Kasumi-1 (cell line): Measurements from ENCODE around the gene INPP5E.
"Not testable (repeated sequence)": the region's sequence is repeated elsewhere in the genome, so short reads cannot be mapped to it uniquely, and the experiment has no call there.

ENCODE experiments used
- DNase-seq, 2 experiments: peaks; one replicate each; lab custom pipeline; 2025; lab: John Stamatoyannopoulos, UW

The INPP5E gene

DNA sequence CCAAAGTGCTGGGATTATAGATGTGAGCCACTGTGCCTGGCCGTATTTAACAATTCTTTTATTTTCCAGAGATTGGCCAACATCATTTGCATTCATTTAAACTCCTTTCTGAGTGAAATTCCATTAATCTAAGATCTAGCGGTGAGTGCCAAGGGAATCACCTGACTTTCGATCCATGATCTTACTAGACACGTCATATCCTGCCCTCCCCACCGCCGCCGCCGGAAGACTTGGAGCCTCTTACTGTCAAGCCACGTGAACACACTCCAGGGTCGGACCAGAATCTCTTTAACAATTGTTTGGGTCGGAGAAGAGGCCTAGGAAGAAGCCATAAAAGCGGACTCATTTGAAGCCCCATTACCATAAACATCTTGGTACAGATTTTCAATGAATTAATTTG lies 12.9 kb downstream of the INPP5E start:
- DNase-seq = no peak

DNA sequence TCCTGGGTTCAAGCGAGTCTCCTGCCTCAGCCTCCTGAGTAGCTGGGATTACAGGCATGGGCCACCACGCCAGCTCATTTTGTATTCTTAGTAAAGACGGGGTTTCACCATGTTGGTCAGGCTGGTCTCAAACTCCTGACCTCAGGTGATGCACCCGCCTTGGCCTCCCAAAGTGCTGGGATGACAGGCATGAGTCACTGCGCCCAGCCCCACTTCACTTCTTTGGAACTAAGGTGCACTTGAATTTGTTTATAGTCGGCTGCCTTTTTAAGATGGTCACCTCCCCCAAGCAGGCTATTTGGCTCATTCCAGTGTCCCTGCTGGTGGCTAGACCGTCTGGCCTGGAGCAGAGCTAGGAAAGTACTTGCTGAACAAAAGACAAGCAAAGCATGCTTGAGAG lies 14.3 kb downstream of the INPP5E start:
- DNase-seq = not testable (repeated sequence)

DNA sequence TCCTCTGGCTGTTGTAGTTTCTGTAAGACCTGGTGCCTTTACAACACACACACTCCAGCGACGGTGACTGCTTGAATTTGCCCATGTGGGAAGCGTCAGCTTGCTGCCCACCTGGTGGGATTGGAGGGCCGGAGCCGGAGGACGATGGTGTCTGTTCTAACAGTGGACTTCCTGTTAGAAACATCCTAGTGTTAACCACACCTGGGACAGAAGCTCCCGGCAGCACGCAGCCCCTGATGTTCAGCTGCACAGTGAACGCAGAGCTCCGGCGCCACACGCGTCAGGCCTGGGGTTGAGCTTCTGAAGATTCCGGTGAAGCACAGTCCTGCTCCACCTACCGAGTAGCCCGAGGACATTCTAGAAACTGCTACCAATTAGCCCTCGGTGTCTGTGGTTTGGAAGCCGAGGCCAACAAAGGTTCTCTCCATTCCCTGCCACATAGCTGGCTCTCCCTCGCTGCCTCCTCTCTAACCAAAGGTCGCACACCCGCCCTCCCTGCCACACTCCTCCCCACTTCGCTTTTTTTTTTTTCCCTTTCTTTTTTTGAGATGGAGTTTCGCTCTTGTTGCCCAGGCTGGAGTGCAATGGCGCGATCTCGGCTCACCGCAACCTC lies 14.8 kb downstream of the INPP5E start:
- no peak for DNase-seq

DNA sequence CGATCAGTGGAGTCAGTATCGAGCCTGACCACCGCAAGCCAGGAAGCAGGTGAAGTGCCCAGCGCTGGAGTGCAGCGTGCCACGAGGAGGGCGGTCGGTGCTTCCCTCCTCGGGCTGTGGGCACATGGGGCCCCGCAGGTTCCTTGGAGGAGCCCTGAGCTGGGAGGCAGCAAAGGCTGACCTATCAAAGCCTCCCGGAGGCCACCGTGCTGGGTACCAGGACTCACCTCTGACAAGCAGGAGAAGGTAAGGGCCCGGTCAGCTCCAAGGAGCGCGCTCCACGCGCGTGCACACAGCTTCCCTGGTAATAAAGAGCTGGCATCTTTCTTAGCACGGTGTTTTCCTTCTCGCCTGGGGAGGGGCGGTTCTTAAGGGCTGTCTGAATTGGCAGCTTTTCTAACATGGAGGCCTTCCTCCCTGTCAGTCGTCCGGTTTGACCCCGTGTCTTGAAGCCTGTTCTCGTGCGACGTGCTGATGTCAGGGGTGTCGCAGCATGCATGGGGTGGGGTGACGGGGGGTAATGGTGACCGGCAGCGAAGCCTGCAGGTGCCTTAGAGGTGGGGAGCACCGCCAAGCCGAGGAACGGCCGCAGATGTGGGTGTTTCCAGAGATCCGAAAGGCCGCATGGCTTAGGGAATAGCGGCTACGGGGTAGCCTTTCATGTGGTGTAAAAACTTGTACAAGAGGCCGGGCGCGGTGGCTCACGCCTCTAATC lies 16.1 kb downstream of the INPP5E start:
- DNase-seq = no peak

DNA sequence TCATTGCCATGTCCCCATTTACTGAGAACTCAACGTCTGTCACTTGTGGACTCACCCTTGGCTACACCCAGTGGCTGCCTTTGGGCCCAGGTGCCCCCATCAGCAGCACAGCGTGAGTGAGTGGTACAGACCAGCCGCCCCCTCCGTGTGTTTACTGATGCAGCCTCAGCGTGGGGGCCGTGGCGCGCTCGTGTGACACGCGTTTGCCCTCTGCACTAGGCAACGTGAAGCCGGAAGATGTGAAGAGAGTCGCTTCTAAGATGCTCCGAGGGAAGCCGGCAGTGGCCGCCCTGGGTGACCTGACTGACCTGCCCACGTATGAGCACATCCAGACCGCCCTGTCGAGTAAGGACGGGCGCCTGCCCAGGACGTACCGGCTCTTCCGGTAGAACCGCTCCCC lies 16.8 kb downstream of the INPP5E start:
- DNase-seq = no peak

DNA sequence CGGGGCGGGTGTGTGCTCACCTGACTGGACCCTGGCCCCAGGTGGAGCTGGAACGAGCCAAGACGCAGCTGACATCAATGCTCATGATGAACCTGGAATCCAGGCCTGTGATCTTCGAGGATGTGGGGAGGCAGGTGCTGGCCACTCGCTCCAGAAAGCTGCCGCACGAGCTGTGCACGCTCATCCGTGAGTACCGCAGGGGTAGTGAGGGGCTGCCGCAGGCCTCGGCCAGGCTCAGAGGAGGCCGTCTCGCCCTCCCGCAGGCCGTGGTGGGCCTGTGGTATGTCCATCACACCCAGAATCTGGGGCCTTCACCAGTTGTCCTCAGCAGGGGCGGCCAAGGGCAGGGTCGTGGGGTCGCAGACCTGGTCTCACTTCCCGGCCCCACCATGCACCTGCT lies 17.9 kb downstream of the INPP5E start:
- DNase-seq = no peak

DNA sequence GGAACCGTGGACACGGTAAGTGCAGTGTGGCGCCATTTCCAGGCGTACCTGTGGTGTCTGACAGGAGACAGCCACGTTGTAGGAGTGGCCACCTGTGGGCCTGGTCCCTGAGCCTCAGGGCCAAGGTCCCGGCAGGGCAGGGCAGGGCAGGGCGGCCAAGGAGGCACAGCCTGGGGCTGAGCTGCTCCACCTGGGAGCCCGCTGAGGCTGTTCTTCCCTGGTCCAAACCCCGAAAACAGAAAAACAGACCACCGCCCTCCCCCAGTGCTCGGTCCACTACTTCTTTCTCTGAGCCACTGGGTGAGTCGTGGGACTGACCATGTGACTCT lies 20.6 kb downstream of the INPP5E start:
- DNase-seq = no peak

DNA sequence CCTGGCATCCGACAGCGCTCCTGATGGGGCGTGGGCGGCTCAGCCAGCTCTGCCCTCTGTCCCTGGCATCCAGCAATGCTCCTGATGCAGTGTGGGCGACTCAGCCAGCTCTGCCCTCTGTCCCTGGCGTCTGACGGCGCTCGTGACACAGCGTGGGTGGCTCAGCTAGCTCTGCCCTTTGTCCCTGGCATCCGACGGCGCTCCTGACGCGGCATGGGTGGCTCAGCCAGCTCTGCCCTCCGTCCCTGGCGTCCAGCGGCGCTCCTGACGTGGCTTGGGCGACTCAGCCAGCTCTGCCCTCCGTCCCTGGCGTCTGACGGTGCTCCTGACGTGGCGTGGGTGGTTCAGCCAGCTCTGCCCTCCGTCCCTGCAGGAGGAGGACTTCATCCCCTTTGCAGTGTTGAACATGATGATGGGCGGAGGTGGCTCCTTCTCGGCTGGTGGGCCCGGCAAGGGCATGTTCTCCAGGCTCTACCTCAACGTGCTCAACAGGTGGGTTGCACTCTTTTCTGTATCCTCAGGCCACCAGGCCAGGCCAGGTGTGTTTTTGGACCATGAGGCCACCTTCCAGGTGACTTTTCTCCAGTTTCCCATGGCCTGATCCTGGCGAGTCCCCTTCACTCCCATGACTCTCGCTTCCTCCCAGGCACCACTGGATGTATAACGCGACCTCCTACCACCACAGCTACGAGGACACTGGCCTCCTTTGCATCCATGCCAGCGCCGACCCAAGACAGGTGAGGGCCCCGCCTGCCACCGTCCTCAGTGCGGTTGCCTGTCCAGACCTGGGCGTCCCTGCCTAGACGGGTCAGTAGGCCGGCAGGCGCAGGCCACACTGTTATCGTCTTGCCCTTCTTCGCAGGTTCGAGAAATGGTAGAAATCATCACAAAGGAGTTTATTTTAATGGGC lies 21.2 kb downstream of the INPP5E start:
- no peak for DNase-seq

DNA sequence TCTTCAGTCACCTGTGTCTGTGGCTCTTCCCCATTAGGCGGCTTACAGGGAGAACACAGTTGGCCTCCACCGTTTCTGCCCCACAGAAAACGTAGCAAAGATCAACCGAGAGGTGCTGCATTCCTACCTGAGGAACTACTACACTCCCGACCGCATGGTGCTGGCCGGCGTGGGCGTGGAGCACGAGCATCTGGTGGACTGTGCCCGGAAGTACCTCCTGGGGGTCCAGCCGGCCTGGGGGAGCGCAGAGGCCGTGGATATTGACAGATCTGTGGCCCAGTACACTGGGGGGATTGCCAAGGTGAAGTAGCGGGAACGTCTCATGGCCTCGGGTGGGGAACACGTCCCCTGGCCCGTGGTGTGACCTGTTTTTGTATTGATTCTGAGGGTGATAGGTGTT lies 22.7 kb downstream of the INPP5E start:
- DNase-seq = no peak

DNA sequence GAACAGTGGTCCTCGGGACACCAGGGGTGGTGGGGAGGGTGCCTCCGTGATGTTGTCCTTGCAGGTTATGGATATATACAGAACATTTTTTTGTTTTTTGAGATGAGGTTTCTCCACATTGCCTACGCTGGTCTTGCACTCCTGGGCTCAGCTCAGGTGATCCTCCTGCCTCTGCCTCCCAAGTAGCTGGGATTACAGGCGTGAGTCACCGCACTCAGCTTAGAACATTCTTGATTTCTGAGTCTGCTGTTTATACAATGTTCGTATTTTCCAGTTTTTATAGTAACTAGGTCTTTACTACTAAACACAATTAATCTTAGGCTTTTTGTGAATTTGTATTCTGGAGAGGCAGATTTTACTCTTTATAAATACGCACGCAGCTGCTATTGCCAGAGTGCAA lies 23.2 kb downstream of the INPP5E start:
- no peak for DNase-seq

DNA sequence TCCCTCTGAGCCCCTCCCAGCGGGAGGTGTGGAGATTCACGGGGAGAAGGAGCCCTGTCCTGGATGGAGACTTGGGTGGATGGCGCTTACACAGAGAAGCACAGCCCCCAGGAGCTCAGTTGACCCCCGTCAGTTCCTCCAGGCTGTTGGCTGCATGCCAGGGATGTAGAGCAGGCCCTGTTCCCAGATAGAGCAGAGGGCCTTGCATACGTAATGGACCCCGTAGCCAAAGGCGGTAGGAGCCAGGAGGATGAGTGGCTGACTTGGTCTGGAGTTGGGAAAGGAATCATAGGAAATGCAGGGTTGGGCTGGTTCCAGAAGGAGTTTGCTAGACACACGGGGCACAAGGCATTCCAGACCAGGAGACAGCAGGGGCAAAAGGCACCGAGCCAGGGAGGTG lies 26.7 kb downstream of the INPP5E start:
- no peak for DNase-seq

DNA sequence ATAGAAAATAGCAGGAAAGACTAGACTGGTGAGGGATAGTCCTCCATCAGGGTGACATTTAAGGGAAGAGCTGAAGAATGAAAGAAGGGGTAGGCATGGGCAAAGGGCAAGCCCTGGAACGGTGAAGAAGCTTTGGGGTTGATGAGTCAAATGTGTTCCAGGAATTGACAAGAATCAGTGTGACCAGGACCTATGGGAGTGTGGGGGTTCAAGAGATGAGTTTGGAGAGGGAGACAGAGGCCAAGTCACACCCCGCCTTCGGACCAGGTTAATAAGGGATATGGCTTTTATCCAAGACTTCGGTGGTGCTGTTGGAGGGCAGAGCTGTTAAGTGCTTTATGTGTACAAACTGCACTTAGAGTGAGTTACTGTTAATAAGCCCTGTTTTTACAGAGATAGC lies 28.3 kb downstream of the INPP5E start:
- no peak for DNase-seq

DNA sequence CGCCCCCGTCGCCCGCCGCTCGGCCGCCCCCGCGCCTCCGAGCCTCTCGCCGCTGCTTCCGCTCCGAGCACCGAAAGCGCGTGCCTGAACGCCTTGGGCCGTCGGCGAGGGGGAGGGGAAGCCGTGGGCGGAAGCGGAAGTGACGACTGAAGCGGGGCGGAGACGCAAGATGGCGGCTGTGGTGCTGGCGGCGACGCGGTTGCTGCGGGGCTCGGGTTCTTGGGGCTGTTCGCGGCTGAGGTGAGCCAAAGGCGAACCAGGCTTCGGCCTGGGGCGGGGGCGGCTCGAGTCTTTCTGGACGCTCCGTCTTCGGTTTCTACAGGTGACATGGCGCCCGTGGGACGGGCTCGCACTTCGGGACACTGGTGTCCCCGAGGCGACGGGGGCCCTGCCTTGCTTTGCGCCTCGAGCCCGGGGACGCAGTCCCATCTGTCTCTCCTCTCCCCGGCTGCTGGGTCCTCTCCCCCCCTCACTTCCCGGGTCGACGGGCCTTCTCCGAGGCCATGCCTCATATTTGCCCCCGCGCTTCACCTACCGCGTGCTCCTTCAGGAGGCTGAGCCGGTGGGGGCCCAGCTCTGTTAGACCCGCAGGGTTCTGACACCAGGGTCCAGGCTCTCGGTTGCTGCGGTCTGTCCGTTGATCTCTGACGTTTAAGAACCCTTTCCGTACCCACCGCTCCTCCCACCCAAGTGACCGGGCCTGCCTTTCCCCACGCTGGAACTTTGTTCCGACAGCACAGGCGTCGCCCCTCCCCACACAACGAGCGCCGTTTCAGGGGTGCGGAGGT lies 29.0 kb downstream of the INPP5E start, which contains the start of the genes ENTR1 and PMPCA:
ENTR1 (minus strand) TSS at position 115 of the 788 bp plus-strand sequence. CDS start 217 bp downstream, outside the sequence.
PMPCA (plus strand) TSS at position 159 of the 788 bp plus-strand sequence; CDS start at position 170, 11 bp downstream.
- DNase-seq = peak; percentile 77 to 86

DNA sequence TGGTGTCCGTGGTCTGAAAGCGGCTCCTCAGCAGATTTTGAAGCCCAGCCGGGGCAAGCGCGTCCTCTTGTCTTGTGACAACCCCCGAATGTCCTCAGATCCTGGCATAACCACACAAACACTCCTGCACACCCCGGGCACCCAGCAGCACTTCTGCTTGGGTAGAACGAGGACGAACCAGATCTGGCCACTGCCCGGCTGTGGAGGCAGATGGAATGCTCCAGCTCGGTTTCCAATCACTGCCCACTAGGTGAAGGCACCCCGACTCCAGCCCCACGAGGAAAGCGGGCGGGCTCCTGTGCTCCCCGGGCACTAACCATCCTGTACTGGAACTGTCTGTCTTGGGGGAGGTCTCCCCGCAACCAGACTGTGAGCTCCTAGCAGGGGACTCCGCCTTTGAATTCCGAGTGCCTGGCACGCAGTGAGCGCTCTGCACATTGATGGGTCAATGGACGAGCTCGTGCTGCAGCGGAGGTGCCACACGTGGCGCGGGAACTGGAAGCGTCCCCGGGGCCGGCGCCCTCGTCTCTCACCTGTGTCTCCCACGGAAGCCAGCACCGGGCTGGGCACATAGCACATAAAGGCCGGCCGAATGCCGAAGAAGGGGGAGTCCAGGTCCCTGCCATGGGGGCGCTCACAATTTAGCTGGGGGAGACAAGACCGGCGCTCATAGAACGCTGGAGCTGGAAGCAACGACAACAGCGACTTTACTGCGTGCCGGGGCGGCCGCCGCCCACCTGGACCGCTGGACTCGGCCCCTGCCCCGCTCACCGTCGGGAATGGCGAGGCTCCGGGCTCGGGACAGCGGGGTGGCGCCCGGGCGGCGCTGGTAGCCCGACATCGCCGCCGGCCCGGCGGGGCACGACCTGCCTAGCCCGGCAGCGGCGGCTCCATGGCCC lies 29.8 kb downstream of the INPP5E start:
- DNase-seq = peak; percentile 19 to 22

DNA sequence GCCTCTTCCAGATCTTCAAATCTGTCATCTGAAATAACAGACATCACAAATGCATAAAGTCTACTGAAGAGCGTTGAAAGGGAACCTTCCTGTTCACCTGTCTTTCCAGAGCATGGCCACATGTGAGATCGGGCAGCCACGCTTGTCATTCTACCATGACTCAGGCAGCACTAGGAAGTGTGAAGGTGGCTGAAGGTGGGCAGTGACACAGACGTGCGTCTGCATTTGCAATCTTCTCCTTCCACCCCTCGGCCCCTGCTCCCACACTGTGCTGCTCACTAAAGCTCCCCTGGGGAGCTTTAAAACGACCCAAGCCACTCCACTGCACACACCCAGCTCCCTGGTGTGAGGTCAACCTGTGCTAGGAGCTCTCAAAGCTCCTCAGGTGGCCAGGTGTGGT lies 31.7 kb downstream of the INPP5E start:
- DNase-seq = no peak

DNA sequence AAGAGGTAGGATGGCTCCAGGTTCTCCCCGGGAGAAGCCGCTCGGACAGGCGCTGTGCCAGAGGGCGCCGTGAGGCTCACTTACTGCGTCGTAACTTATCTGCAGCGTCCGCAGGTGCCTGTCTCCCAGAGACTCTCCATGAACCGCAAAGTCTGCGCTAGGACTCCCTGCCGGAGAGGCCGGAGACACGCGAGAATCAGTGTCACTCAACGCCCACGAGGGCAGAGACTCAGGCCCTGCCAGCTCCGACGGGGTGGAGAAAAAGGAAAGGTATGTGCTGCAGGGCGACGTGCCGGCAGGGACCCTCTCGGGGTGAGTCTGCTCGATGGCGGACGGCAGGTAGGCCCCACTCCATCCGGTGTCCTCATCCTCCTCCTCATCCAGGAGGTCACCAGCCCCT lies 32.6 kb downstream of the INPP5E start:
- not testable (repeated sequence) for DNase-seq

DNA sequence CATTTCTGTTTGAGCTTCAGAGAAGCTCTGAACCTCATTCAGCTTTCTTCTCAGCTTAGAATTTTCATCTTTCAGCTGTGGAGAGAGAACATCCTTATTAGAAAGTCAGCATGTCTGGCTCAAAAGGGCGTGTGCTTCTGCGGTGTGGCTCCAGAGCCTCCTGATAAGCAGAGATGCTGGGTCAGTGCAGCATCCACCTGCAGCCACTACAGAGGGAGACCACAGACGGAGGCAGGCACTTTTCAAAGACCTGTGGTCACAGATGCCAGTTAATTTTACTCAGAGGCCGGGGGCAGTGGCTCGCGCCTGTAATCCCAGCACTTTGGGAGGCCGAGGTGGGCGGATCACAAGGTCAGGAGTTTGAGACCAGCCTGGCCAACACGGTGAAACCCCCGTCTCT lies 33.7 kb downstream of the INPP5E start:
- not testable (repeated sequence) for DNase-seq

DNA sequence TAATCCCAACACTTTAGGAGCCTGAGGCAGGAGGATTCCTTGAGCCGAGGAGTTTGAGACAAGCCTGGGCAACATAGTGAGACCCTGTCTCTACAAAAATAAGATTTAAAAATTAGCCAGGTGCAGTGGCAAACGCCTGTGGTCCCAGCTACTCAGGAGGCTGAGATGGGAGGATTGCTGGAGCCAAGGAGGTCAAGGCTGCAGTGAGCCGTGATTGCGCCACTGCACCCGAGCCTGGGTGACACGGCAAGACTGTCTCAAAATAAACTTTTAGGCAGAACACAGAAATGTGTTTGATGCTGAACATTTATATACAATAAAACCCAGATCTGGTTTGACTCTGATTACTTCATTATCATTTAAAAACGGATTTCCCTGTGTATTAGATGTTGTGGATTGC lies 34.2 kb downstream of the INPP5E start:
- no peak for DNase-seq

DNA sequence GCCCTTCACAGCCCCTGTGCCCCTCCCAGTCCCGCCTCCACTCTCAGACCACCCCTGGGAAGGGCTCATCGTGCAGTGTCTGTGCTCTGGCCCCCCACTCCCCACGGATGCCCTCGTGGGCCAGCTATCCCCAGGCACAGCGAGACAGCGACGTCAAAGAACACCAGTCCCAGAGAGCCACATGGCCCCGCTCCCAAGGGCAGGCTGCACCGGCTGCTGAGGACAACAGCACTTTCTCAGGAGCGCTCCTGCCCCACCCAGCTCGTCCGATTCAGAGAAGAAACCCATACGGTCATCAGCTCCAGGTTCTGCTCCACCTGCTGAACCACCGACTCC lies 34.9 kb downstream of the INPP5E start:
- no peak for DNase-seq

DNA sequence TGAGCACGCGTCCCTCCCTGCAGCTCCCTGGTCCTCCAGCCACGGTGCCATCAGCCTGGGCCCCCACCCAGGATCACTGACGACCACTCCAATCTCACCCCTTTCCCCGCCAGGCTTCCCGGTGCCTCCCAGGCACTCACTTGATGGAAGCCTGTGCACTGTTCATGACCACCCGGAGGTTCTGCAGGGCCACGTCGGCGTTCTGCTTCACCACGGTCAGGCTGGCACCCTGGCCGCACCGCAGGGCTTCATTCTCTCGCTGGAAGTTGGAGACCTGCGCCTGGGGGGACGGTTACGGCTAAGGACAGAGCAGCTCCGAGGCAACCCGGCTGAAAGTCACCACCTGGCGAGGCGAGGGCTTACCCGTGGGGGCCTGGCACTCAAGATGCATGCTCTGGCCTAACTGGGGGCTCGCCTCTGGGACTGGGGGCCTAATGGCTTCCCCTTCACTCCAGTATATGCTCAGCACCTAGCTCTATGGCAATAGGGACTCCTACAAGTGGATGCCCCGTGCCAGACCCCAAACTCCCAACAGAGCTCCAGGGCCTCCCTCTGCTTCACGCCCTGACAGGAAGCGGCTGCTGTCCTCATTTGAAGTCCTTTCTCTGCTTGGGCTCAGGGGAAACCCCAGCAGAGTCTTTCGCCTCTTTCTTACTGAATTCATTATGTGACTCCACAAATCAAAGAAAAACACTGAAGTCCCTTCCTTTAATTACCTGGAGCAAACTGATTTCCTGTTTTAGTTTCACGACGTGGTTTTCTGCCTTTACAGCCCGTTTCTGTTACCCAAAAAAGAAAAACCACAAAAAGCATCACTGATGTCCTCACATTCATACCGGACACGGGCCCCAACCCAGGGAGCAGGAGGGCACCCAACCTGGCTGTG lies 35.5 kb downstream of the INPP5E start:
- DNase-seq = no peak
